ENCODE measurements around the gene MAMSTR. TPM values are rescaled to one million over a fixed set of nuclear protein-coding genes. Genes with fewer than 3 reads are reported as not detected.

MAMSTR gene
- total and polyA plus RNA-seq, 8 donors: 1.3 to 5.2 (median 4.5) TPM

DNA sequence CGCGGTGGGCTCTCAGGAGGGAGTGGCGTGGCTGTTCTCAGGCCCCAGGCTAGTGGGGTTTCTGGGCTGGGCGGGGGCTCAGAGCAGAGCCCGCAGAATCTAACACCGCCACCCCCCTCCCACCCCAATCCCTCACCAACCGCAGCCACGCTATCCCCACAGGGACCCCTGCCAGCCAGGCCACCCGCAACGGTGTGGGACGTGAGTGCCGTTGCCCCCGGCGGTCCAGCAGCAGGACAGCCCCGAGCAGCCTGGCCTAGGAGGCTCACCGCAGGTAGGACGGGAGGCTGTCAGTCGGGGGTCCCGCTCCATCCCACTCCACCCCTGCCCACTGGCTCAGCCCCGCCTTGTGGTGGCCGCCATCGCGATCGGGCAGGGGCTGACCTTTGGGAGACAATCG, 46.5 kb downstream of the MAMSTR start, which contains the start of gene NTN5:
Gene NTN5 (minus strand): TSS at position 24 of the 400 bp plus-strand sequence. CDS start 2,031 bp downstream, outside the sequence.
- DNase-seq (no peak), ATAC-seq (no peak)
- H3K27me3 ChIP-seq: no peaks in the 10 kb centered on the region
- intact Hi-C loops (cut with DNase I): no loop called here
- TF ChIP-seq, protein P1, sequence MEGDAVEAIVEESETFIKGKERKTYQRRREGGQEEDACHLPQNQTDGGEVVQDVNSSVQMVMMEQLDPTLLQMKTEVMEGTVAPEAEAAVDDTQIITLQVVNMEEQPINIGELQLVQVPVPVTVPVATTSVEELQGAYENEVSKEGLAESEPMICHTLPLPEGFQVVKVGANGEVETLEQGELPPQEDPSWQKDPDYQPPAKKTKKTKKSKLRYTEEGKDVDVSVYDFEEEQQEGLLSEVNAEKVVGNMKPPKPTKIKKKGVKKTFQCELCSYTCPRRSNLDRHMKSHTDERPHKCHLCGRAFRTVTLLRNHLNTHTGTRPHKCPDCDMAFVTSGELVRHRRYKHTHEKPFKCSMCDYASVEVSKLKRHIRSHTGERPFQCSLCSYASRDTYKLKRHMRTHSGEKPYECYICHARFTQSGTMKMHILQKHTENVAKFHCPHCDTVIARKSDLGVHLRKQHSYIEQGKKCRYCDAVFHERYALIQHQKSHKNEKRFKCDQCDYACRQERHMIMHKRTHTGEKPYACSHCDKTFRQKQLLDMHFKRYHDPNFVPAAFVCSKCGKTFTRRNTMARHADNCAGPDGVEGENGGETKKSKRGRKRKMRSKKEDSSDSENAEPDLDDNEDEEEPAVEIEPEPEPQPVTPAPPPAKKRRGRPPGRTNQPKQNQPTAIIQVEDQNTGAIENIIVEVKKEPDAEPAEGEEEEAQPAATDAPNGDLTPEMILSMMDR (IDR thresholded peaks at IDR 0.05): no peak
- H3K4me1 ChIP-seq: peaks cover 0 to 14% of the 10 kb centered on the region in 2 donors
- H3K36me3 ChIP-seq: no peaks in the 10 kb centered on the region
- H3K27ac ChIP-seq: no peak within 1 kb of the TSS
- H3K4me3 ChIP-seq: no peak within 1 kb of the TSS
- H3K9me3 ChIP-seq: no peaks in the 10 kb centered on the region

DNA sequence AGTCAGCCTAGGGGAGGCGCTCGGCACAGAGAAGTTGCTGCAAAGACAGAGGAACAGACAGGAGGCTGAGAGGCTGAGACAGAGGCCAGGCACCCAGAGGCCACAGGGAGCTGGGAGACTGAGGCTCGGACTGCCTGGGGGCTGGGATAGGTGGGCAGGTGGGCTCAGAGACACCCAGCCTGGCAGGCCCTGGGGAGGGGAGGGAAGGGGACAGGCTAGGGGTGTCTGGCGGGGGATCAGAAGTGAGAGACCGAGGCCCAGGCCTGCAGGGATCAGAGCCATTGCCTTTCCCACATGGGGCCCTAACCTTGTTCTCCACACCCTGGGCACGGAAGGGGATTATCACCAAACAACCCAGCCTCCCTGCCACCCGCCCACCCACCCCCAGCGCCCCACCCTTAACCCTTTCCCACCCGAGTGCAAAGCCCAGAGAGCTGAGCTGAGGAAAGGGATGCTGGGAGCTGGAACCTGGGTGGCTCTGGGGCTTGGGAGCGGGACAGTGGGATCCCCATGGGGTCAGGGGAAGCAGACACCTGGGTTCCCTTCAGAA, 48.0 kb downstream of the MAMSTR start:
- no peak for DNase-seq
- ATAC-seq: no peak
- no peak overlapping the region for H3K27ac ChIP-seq

DNA sequence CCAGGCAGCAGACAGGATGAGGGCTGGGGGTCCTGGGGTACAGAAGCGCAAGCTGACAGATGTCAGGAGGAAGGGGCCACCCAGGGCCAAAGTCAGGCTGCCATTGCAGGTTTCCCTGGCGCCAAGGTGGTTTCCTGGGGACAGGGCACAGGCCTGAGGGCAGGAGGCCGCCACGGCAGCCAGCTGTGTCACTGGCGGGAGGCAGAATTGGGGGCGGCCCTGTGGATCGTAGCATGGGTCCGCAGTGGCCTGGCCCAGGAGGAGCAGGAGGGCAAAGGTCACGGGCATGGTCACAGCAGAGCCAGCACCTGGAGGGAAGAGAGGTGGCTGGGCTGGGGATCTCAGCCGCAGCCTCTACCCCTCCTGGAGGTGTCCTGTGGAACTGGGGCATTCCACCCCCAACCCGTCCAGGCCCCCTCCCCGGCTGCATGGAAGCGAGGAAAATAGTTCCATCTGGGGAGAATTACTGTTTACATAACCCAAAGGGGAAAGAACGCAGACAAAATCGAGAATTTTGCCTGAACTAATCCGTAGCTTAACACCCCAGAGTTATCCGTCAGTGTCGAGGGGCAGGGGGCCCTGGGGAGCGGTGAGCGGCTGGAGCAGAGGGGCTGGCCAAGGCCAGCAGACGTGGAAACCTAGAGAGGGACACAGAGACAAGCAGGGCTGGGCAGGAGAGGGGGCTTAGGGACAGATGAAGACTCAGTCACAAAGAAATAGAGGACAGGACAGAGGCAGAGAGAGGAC, 48.7 kb downstream of the MAMSTR start:
- TF ChIP-seq, protein P1 (IDR thresholded peaks at IDR 0.05): no peak
- intact Hi-C loops (cut with DNase I): no loop called here

More for the DNA sequence above, 48.0 kb downstream of the MAMSTR start:
- Histone ChIP-seq H3K9me3 (no peaks in the 10 kb centered on the region), H3K4me3 (no peak overlapping the region), H3K4me1 (peaks cover 0 to 14% of the 10 kb centered on the region in 2 donors), H3K36me3 (no peaks in the 10 kb centered on the region), H3K27me3 (no peaks in the 10 kb centered on the region)
- intact Hi-C loops (cut with DNase I): no loop called here
- TF ChIP-seq, protein P1 (IDR thresholded peaks at IDR 0.05): no peak

DNA sequence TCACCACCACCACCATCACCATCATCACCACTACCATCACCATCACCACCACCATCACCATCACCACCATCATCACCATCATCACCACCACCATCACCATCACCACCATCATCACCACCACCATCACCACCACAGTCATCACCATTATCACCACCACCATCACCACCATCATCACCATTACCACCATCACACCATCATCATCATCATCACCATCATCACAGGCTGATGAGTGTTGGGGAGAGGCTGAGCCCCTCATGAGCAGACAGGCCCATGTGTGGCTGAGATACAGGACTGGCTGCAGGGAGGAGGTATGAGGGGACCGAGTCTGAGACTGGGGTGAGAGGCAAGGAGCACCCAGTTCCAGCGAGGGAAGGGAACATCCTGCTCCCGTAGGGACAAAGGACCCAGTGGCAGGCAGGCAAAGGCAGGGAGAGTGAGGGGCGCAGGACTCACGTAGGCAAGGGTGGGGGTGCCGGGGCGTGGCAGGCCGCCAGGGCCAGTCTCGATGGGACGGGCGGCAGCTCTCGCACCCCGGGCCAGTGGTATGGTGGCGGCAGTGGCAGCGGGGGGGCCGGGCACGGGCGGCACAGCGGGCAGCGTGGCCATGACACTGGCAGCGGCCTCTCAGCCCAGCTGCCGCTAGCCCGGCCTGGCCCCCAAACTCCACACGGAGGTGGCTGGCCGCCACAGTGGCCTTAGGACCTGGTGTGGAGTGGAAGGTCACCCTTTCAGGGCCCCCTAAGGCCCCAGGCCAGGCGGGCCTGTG, 49.4 kb downstream of the MAMSTR start:
- TF ChIP-seq, protein P1 (IDR thresholded peaks at IDR 0.05): no peak
- peak in 1 of 4 donors; percentile 65 for DNase-seq
- no peaks in the 10 kb centered on the region for H3K36me3 ChIP-seq
- no peaks in the 10 kb centered on the region for H3K27me3 ChIP-seq
- no peak overlapping the region for H3K4me3 ChIP-seq
- intact Hi-C loops (cut with DNase I): no loop called here
- no peak overlapping the region for H3K27ac ChIP-seq
- no peak for ATAC-seq
- H3K4me1 ChIP-seq: peaks cover 0 to 6% of the 10 kb centered on the region in 2 donors
- no peaks in the 10 kb centered on the region for H3K9me3 ChIP-seq

More for the DNA sequence above, 48.7 kb downstream of the MAMSTR start:
- no peak for DNase-seq
- H3K27me3 ChIP-seq: no peaks in the 10 kb centered on the region
- H3K27ac ChIP-seq: no peak overlapping the region
- H3K4me1 ChIP-seq: peaks cover 0 to 14% of the 10 kb centered on the region in 2 donors
- no peaks in the 10 kb centered on the region for H3K9me3 ChIP-seq
- H3K36me3 ChIP-seq: no peaks in the 10 kb centered on the region
- H3K4me3 ChIP-seq: no peak overlapping the region
- no peak for ATAC-seq

DNA sequence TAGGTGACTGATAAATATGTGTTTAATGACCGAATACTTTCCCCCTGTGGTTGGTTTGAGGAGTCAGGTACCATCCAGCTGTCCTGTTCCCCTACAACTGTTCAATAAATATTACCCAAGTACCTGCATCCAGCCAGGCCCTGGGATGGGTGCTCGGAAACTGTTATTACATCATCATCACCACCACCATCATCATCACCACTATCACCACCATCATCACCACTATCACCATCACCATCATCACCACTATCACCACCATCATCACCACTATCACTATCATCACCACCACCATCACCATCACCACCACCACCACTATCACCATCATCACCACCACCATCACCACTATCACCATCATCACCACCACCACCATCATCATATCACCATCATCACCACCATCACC, 50.8 kb downstream of the MAMSTR start:
- no peaks in the 10 kb centered on the region for H3K36me3 ChIP-seq
- DNase-seq (no peak), ATAC-seq (no peak)
- H3K4me1 ChIP-seq: no peaks in the 10 kb centered on the region
- H3K27ac ChIP-seq: no peak overlapping the region
- H3K4me3 ChIP-seq: no peak overlapping the region
- no peaks in the 10 kb centered on the region for H3K27me3 ChIP-seq
- TF ChIP-seq, protein P1 (IDR thresholded peaks at IDR 0.05): no peak
- no peaks in the 10 kb centered on the region for H3K9me3 ChIP-seq
- intact Hi-C loops (cut with DNase I): no loop called here
